NCI-H1930 (cell line): ENCODE data around the gene STRN.
A peak's percentile ranks its signal among the peaks of the same experiment; 100 is the strongest.
"Not testable (repeated sequence)": the region's sequence is repeated elsewhere in the genome, so short reads cannot be mapped to it uniquely, and the experiment has no call there.

Experiments used
- DNase-seq, 2 experiments: peaks; one replicate each; lab custom pipeline; 2025; lab: John Stamatoyannopoulos, UW

The STRN gene

GRCh38 chr2:36966370-36967235, at the start of gene STRN:
Gene STRN (minus strand): TSS chr2:36966536. CDS start chr2:36966463, 73 bp downstream.
- peak; percentile 89 to 94 for DNase-seq

GRCh38 chr2:37013315-37013641, 46.9 kb upstream of the STRN start:
- DNase-seq: no peak

GRCh38 chr2:37011130-37011529, 44.8 kb upstream of the STRN start:
- DNase-seq: no peak

- peak in 1 of 2 experiments; percentile 1 for DNase-seq
Measured at GRCh38 chr2:37005118-37005868, 39.0 kb upstream of the STRN start.

- DNase-seq: no peak
Measured at GRCh38 chr2:37000988-37001556, 34.7 kb upstream of the STRN start.

- DNase-seq: no peak
Measured at GRCh38 chr2:37000318-37000717, 34.0 kb upstream of the STRN start.

- not testable (repeated sequence) for DNase-seq
Measured at GRCh38 chr2:36999416-36999815, 33.1 kb upstream of the STRN start.

GRCh38 chr2:36993841-36994620, 27.7 kb upstream of the STRN start:
- no peak for DNase-seq

GRCh38 chr2:36988008-36988407, 21.7 kb upstream of the STRN start:
- DNase-seq: no peak

GRCh38 chr2:36982467-36982866, 16.1 kb upstream of the STRN start:
- DNase-seq: no peak

GRCh38 chr2:36981911-36982310, 15.6 kb upstream of the STRN start:
- no peak for DNase-seq

- DNase-seq: not testable (repeated sequence)
Measured at GRCh38 chr2:36979007-36979406, 12.7 kb upstream of the STRN start.

- DNase-seq: no peak
Measured at GRCh38 chr2:36976065-36976464, 9.7 kb upstream of the STRN start.

GRCh38 chr2:36975306-36975705, 9.0 kb upstream of the STRN start:
- DNase-seq: no peak

GRCh38 chr2:36973320-36973719, 7.0 kb upstream of the STRN start:
- DNase-seq: no peak

GRCh38 chr2:36971990-36972389, 5.7 kb upstream of the STRN start:
- no peak for DNase-seq

GRCh38 chr2:36967236-36967876, 1.0 kb upstream of the STRN start:
- no peak for DNase-seq

GRCh38 chr2:36965751-36966369, 476 bp downstream of the STRN start:
- DNase-seq: peak in 1 of 2 experiments; percentile 10

- DNase-seq: no peak
Measured at GRCh38 chr2:36965206-36965605, 1.1 kb downstream of the STRN start.

- DNase-seq: no peak
Measured at GRCh38 chr2:36964496-36965058, 1.8 kb downstream of the STRN start.

- DNase-seq: no peak
Measured at GRCh38 chr2:36963734-36964133, 2.6 kb downstream of the STRN start.
